OCI-LY1 (cell line): ENCODE results near the gene ALDH3B2.

Experiments
- H2AFZ ChIP-seq: fragments of 200-600 bp; sonication (generic), shearing (Covaris generic); 2 replicates; pipeline ENCODE4 v1.6.0; 2014; ENCODE audit warnings: antibody characterized with exemption, mild to moderate bottlenecking, low read length
- H3F3A ChIP-seq: fragments of 200-600 bp; sonication (generic), shearing (Covaris generic); 2 replicates; pipeline ENCODE4 v1.6.0; 2014; ENCODE audit warnings: mild to moderate bottlenecking, antibody characterized with exemption, low read length, moderate library complexity; ENCODE audit not compliant: insufficient read depth
- H3K27ac ChIP-seq: fragments of 200-600 bp; sonication (generic); 2 replicates; pipeline ENCODE4 v1.5.1; 2014; ENCODE audit warnings: low read length, mixed run types, mild to moderate bottlenecking, low read depth; ENCODE audit not compliant: poor library complexity, severe bottlenecking
- H3K27me3 ChIP-seq: fragments of 200-600 bp; sonication (generic); 2 replicates; pipeline ENCODE4 v1.6.0; 2014; ENCODE audit warnings: antibody characterized with exemption, mild to moderate bottlenecking, low read length, moderate library complexity; ENCODE audit not compliant: insufficient read depth
- H3K36me3 ChIP-seq: fragments of 200-600 bp; sonication (generic); 2 replicates; pipeline ENCODE4 v1.6.1; 2014; ENCODE audit warnings: mild to moderate bottlenecking, antibody characterized with exemption, low read length, moderate library complexity, mixed read lengths; ENCODE audit not compliant: insufficient read depth
- H3K4me1 ChIP-seq: fragments of 200-600 bp; sonication (generic); 2 replicates; pipeline ENCODE4 v1.5.1; 2014; ENCODE audit warnings: mild to moderate bottlenecking, low read length, moderate library complexity; ENCODE audit not compliant: insufficient read depth, severe bottlenecking
- H3K4me2 ChIP-seq: fragments of 200-600 bp; sonication (generic), shearing (Covaris generic); 2 replicates; pipeline ENCODE4 v1.6.1; 2014; ENCODE audit warnings: low read length
- H3K4me3 ChIP-seq: fragments of 200-600 bp; sonication (generic); 2 replicates; pipeline ENCODE4 v1.5.1; 2014; ENCODE audit warnings: low read length, low read depth, mild to moderate bottlenecking, mixed read lengths; ENCODE audit not compliant: poor library complexity, severe bottlenecking
- H3K79me2 ChIP-seq: fragments of 200-600 bp; shearing (Covaris generic); 2 replicates; pipeline ENCODE4 v1.6.1; 2016; ENCODE audit warnings: mixed run types, low read length, mixed read lengths; ENCODE audit not compliant: insufficient read depth
- H3K9ac ChIP-seq: fragments of 200-600 bp; sonication (generic), shearing (Covaris generic); 2 replicates; pipeline ENCODE4 v1.6.1; 2014; ENCODE audit warnings: mild to moderate bottlenecking, low read length, mixed read lengths
- H3K9me2 ChIP-seq: fragments of 200-600 bp; sonication (generic), shearing (Covaris generic); 2 replicates; pipeline ENCODE4 v1.6.1; 2014; ENCODE audit warnings: low read depth, mild to moderate bottlenecking, low read length, mixed read lengths
- H3K9me3 ChIP-seq: fragments of 200-600 bp; shearing (Covaris generic); 2 replicates; pipeline ENCODE4 v1.6.1; 2014; ENCODE audit warnings: low read length, mixed read lengths
- H4K20me1 ChIP-seq: fragments of 200-600 bp; sonication (generic), shearing (Covaris generic); 2 replicates; pipeline ENCODE4 v1.6.0; 2016; ENCODE audit warnings: mild to moderate bottlenecking, low read length; ENCODE audit not compliant: insufficient read depth
- CTCF ChIP-seq: fragments of 200-600 bp; sonication (generic), shearing (Covaris generic); IDR thresholded peaks from 2 replicates; pipeline ENCODE4 v1.5.1; 2017; ENCODE audit warnings: mild to moderate bottlenecking, antibody characterized with exemption, low read length, moderate library complexity, mixed read lengths
- EZH2 ChIP-seq: fragments of 200-600 bp; sonication (generic), shearing (Covaris generic); IDR thresholded peaks from 2 replicates; pipeline ENCODE4 v1.8.0; 2017; ENCODE audit warnings: borderline replicate concordance, mixed run types, mild to moderate bottlenecking, antibody characterized with exemption, low read length, moderate library complexity, mixed read lengths

The ALDH3B2 gene

DNA sequence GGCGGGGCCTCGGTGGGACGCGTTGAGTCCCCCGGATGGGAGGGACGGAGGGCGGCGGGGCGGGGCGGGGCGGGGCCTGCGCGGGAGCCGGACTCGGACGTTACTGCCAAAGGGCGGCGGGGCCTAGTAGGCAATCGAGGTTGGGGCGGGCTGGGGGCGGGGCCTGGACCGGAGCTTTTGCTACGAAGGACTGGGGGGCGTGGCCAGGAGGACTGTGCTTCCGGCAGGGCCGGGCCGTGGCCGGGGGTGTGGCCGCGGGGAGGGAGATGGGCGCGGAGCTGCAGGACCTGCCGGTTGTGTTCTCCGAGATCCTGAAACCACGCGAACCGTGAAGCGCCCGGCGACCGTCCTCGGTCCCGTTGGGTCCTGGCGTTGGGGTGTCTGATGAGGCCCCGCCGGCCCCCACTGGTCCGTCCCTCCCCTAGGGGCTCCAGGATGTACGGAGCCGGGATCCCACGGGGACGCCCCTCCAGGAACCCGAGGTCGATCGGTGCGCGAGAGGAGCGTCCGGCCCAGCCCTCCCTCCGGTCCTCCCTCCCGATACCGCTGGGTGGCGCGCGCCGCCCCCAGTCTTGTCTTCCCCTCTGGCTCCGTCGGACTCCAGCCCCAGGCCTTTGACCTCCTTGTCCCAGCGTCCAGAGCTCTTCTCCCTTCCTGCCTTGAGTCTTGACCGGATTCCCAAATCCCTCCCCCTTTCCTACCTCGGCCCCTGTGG, 44.0 kb downstream of the ALDH3B2 start:
- Histone ChIP-seq H3K79me2 (no peaks in the 10 kb centered on the region), H3K27ac (no peak overlapping the region), H3F3A (no peaks in the 10 kb centered on the region), H3K36me3 (no peaks in the 10 kb centered on the region), H3K9me3 (no peaks in the 10 kb centered on the region), H3K9ac (peak overlapping the region; percentile 68), H2AFZ (no peak overlapping the region), H3K4me2 (peak overlapping the region; percentile 94), H3K4me1 (peaks cover 18% of the 10 kb centered on the region), H3K4me3 (peak overlapping the region; percentile 71), H4K20me1 (no peaks in the 10 kb centered on the region), H3K27me3 (0 out of 2 replicates have a peak, but pooled peaks cover 4% of the 10 kb centered on the region), H3K9me2 (no peaks in the 10 kb centered on the region)
- TF ChIP-seq EZH2 (no peak), CTCF (peak; percentile 71)

GRCh38 chr11:67629386-67630227, 44.8 kb downstream of the ALDH3B2 start, which contains the start of gene NUDT8:
NUDT8 (minus strand) TSS chr11:67629937; CDS start chr11:67629911, 26 bp downstream.
- TF ChIP-seq CTCF, result no peak; the same call in 1 of the 2 replicates

DNA sequence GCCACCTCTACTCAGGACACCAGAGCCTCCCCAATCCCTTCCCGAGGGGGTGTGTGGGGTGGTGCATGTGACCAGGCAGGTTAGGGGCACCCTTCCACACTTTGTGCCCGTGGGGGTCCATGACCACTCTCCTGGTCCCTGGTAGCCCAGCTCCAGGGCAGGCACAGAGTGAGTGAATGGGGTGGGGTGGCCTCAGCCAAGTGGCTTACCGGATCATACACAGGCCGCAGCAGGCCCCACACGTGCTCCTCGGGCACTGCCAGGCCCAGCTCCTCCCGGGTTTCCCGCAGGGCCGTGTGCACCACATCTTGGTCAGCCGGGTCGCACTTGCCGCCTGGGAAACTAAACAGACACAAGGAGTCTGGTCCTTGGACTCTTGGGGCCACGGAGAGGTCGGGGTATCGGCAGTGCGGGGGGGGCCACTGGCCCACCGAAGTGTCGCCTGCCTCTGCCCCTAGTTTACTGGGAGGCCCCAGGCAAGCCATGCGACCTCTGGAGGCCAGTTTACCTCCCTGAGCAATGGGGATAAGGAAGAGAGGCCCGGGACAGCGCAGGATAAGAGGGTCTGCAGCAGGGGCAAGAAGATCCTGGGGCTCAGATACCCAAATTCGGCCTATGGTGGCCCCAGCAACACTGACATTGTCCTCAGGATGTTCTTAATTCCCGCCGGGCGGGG, 45.6 kb downstream of the ALDH3B2 start:
- no peaks in the 10 kb centered on the region for H4K20me1 ChIP-seq
- peak overlapping the region; percentile 52; the same call in 1 of the 2 replicates for H3K9ac ChIP-seq
- H3K4me2 ChIP-seq, result peak overlapping the region; percentile 63
- no peaks in the 10 kb centered on the region for H3K36me3 ChIP-seq
- peak overlapping the region; percentile 59 for H3K4me3 ChIP-seq
- no peak overlapping the region for H3K27ac ChIP-seq
- no peaks in the 10 kb centered on the region for H3K9me2 ChIP-seq
- H3K4me1 ChIP-seq, result peaks cover 18% of the 10 kb centered on the region
- no peaks in the 10 kb centered on the region for H3K9me3 ChIP-seq
- no peak overlapping the region for H2AFZ ChIP-seq
- H3K27me3 ChIP-seq, result no peaks in the 10 kb centered on the region
- no peaks in the 10 kb centered on the region for H3K79me2 ChIP-seq
- TF ChIP-seq CTCF, result peak; percentile 92; the same call in 1 of the 2 replicates
- TF ChIP-seq EZH2, result no peak
- H3F3A ChIP-seq, result no peaks in the 10 kb centered on the region

More at GRCh38 chr11:67629386-67630227, 44.8 kb downstream of the ALDH3B2 start, which contains the start of gene NUDT8:
- Histone ChIP-seq H3K9ac (peak within 1 kb of the TSS; percentile 68), H3K4me3 (peak within 1 kb of the TSS; percentile 71), H3K27me3 (0 out of 2 replicates have a peak, but pooled peaks cover 4% of the 10 kb centered on the region), H3K9me2 (no peaks in the 10 kb centered on the region), H3K27ac (peak within 1 kb of the TSS; percentile 8), H3F3A (no peaks in the 10 kb centered on the region), H3K4me1 (peaks cover 18% of the 10 kb centered on the region), H3K79me2 (no peaks in the 10 kb centered on the region), H3K36me3 (no peaks in the 10 kb centered on the region), H2AFZ (no peak within 1 kb of the TSS), H3K9me3 (no peaks in the 10 kb centered on the region), H3K4me2 (peak within 1 kb of the TSS; percentile 94), H4K20me1 (no peaks in the 10 kb centered on the region)
